NCI-H1694 (cell line): Measurements from ENCODE around the gene HLX.

Experiments used
- DNase-seq: peaks from one replicate; lab custom pipeline; 2025; lab: John Stamatoyannopoulos, UW

HLX gene

DNA sequence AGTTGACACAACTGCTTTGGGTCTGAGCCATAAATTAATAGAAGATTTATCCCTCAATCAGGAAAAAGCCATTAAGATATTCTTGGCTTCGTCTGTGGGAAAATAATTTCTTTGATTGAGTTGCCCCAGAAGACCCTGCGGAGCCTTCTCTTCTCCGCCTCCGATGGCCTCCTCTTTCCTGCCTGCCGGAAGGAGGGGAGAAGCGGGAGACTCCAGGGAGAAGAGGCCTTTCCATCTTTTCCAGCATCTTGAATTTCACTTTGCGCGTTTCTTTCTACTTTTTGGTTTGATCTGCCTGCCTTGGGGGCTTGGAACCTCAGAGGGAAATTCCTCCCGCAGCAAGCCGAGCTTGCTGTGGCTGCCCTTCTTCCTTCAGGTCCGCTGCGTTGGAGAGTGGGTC, 16.8 kb downstream of the HLX start:
- DNase-seq, result no peak

- no peak for DNase-seq
These were observed 21.6 kb downstream of the HLX start for GRCh38 chr1:220900842-220901241.

DNA sequence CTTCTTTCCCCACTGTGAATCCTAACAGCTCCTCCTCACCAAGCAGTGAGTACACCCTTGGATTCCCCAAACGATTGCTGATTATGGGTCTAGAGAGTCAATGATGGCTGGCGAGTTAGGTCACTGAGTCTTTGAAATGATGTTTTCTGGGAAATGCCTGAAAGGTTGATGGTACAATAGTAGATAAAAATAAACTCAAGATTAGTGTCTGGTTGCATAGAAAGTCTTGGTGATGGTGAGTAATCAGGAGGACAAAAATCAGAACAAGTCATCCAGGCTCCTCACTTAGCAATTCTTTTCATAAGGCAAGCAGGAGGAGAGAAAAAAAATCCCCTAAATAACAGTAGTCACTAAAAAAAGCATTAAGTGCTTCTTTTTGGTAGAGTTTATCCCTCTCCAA, 22.6 kb downstream of the HLX start:
- DNase-seq, result no peak

- DNase-seq, result no peak
These were observed 23.7 kb downstream of the HLX start for GRCh38 chr1:220902916-220903315.

GRCh38 chr1:220904876-220905275, 25.6 kb downstream of the HLX start:
- DNase-seq, result no peak

DNA sequence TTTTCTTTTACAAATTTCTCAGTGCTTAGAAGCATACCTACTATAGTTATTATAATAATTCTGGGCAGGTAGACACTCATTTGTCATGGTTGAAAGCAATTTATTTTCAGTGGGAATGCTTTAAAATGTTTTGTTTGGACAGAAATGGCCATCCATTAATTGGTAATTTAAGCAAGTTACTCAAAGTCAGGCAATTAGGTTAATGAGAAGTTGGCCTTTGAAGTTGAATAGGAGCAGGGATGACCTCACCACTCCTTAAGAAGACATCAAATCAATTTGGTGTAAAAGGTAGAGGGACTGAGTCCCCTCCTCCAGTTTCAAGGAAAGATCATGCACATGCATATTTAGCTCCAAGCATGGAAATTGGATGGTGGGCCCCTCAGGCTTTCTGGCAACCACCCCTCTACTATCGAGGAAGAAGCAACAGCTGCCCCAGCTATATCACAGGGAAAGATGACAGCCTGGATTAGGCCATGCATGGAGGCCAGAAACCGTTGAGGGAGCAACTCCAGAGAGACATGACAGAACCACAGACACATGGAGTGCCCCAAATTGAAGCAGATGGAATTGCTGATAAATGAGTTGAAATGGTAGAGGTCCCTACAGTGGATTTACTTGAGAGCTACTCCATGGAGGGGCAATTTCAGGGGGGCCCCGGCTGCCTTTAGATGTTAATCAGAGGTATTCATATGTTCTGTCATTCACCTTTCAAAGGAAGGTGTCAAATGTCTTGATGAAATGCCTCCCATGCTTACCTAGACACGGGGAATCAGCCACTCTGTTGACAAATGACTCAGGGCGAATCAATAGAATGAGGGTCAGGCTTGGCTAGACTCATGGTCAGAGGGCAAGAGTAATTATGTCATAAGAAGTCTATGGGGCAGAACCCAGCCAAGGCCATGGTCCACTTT, 26.7 kb downstream of the HLX start:
- DNase-seq, result no peak

DNA sequence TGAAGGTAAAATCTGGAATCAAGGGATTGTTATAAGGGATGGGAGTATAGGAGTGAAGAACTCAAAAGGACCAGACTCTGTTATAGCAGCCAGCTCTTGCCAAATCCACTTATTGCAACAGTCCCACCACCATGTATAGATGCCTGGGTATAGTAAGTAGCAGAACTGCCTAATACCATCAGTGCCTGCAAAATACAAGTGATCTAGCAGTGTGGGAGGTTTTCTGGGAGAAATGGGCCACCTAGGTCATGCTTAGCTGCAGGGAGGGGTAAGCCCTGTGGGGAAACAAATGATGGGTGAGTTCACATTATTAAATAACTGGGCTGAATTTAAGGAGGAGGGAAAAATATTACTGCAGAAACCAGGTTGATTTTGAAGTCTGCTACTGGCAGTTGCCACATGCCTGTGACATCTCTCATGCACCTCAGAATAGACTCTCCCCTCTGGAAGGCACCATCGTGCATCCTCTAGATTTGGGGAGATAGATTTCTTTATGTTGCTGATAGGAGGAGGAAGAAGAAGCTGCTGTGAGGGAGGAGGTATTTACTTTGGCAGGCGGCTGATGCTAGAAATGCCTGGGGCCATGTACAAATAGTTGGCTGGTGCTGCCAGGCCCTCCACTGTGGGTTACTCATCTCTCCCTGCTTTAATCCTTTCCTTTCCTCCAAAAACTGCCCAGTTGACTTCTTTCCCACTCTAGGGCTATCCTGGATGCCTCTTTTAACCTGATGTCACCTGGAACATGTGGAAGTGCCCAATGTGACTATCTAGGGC, 27.5 kb downstream of the HLX start:
- DNase-seq, result no peak

DNA sequence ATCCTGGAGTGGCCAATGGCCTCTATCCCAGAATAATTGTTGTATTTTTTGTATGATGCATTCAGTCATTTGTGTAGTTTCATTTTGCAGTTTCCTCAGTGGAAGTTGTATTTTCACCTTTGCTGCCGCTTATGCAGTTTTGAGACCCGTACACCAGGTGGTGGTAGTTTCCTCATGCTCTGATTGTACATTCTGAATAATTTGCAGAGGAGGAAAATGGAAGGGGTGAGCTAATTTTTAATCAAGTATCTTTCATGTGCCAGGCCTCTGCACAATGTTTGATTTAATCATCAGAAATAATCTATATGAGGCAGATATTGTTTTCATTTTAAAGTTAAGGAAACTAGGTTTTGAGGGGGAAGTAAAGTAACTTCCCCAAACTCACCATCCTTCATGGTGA, 29.5 kb downstream of the HLX start:
- peak; percentile 22 for DNase-seq

- no peak for DNase-seq
These were observed 30.8 kb downstream of the HLX start for GRCh38 chr1:220910021-220910420.

GRCh38 chr1:220914283-220915116, 35.3 kb downstream of the HLX start:
- DNase-seq, result no peak

DNA sequence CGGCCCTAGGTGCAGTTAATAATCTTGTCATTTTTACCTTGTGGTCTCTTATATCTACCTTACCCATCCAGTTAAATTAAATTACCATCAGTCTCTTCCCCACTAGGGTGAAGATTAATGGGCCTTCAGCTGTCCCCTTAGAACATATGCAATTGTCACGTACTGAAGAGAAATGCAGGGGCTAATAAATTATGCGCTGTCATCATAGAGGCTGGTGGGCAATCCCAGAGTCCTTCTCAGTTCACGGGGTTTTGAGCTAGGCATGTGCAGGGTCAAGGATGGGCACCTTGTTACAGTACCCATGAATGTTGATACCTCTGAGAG, 35.8 kb downstream of the HLX start:
- DNase-seq, result no peak

GRCh38 chr1:220915954-220916353, 36.7 kb downstream of the HLX start:
- DNase-seq, result no peak

DNA sequence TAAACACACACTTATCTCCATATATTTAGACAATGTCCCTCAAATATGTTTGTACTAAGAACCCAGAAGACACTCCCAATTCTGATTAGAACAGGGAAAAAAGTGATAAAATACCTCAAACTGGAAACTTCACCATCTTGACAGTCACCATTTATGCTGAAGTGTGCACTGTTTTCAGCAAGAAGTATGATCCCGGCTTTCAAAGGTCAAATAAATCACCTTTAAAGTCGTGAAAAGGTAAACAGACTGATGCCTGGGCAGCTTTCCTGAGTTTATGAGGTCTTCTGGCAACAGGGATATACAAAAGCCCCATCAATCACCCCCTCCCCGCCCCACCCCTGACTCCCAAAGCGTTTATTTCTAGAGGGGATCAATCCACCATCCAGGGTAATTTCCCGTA, 37.9 kb downstream of the HLX start:
- no peak for DNase-seq

- no peak for DNase-seq
These were observed 38.4 kb downstream of the HLX start for GRCh38 chr1:220917535-220918209.

- no peak for DNase-seq
These were observed 39.2 kb downstream of the HLX start for GRCh38 chr1:220918285-220918951.

GRCh38 chr1:220920967-220921366, 41.7 kb downstream of the HLX start:
- no peak for DNase-seq

DNA sequence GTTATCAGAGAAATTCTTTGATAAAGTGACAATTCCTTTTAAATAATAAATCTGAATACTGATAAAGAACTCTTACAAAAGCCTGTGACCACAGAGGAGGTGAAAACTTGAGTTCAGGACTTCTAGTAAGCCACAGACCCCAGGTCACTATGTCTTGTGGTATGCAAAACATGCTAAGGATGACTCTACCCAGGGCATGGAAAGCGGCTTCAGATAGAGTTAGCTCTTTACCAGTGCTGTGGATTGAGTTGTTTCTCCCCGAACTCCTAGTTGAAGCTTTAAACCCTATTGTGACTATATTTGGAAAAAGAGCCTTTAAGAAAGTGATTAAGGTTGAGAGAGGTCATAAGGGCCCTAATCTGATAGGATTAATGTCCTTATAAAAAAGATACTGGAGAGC, 42.3 kb downstream of the HLX start:
- DNase-seq, result no peak

- peak; percentile 92 for DNase-seq
These were observed 42.9 kb downstream of the HLX start for GRCh38 chr1:220921971-220922635.

DNA sequence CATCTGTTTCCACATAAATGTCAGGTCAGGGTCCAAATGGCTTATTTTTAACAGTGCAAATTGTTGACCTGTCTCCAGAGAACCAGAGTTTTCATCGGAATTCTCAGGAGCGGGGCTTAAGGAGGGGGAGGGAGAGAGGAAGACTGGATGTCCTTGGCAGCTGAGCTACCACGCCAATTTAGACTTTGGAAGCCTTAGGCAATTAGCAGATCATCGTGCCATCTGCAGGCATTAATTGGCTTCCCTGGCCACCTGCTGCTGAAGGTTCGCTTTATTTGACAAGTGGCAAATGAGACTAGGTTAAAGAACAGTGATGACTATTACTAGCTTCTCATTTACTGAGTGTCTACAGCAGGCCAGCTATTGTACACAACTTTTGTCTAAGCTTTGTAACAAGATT, 43.7 kb downstream of the HLX start:
- peak; percentile 97 for DNase-seq

DNA sequence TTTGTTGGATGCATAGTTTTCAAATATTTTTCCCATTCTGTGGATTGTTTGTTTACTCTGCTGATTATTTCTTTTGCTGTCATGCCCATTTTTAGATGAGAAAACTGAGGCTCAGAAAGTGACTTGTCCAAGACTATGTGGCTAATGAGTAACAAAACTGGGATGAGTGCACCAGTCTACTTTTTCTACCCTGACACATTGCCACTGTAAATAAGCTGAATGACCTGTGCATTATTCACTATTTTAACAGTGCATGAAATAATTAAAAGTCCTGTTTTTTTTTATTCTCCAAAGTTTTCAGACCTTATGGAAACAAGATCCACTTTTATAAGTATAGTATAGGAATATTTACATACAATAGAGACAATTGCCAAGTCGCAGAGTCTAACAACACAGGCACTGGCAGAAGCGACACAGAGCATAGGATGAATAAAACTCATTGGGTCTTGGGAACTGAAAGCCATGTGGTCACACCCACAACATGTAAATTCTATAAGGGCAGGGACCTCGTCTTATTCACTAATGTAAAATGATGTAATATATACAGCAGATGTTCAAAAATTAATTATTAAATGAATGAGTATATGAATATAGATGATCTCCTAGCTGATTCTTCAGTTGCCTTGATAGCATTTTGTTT, 45.2 kb downstream of the HLX start:
- no peak for DNase-seq
